HEK293T (cell line): ENCODE measurements around the gene LHPP.

ENCODE experiments used
- CTCF ChIA-PET: fragments of 350-600 bp; formaldehyde crosslinking; extraction: SDS; loops from one replicate; lab custom pipeline; 2021; ENCODE audit warnings: antibody characterized with exemption, inconsistent platforms; lab: Yijun Ruan, JAX
- POLR2A ChIA-PET: fragments of 350-600 bp; formaldehyde crosslinking; extraction: SDS; loops from one replicate; lab custom pipeline; 2020; ENCODE audit warnings: antibody characterized with exemption, inconsistent platforms; lab: Yijun Ruan, JAX
- DNase-seq: peaks from one replicate; pipeline ENCODE4 v3.0.0; 2012; ENCODE audit warnings: mixed read lengths; ENCODE audit errors: extremely low spot score
- ARNT ChIP-seq: fragments of 450-650 bp; IDR thresholded peaks from 2 replicates; pipeline ENCODE4 v1.6.1; 2017; ENCODE audit warnings: mild to moderate bottlenecking
- BHLHE40 ChIP-seq: fragments of 450-650 bp; IDR thresholded peaks from 2 replicates; pipeline ENCODE4 v1.6.1; 2016; ENCODE audit warnings: mild to moderate bottlenecking, moderate library complexity, borderline replicate concordance
- CTBP1 ChIP-seq: fragments of 450-650 bp; IDR thresholded peaks from 2 replicates; pipeline ENCODE4 v1.6.1; 2016; ENCODE audit warnings: borderline replicate concordance
- ELF4 ChIP-seq: fragments of 450-650 bp; IDR thresholded peaks from 2 replicates; pipeline ENCODE4 v1.6.1; 2017; ENCODE audit warnings: antibody characterized with exemption
- FOXA1 ChIP-seq: fragments of 450-650 bp; IDR thresholded peaks from 2 replicates; pipeline ENCODE4 v1.6.1; 2016; ENCODE audit warnings: mild to moderate bottlenecking
- FOXK2 ChIP-seq: fragments of 450-650 bp; IDR thresholded peaks from 2 replicates; pipeline ENCODE4 v1.6.1; 2016; ENCODE audit warnings: mild to moderate bottlenecking
- FOXM1 ChIP-seq: fragments of 450-650 bp; IDR thresholded peaks from 2 replicates; pipeline ENCODE4 v1.6.1; 2017; ENCODE audit warnings: mild to moderate bottlenecking, borderline replicate concordance
- HDGF ChIP-seq: fragments of 450-650 bp; IDR thresholded peaks from 2 replicates; pipeline ENCODE4 v1.6.1; 2017; ENCODE audit warnings: antibody characterized with exemption, borderline replicate concordance
- L3MBTL2 ChIP-seq: fragments of 450-650 bp; conservative IDR thresholded peaks from 2 replicates; pipeline ENCODE4 v1.6.1; 2016; ENCODE audit warnings: mild to moderate bottlenecking
- LEF1 ChIP-seq: fragments of 450-650 bp; IDR thresholded peaks from 2 replicates; pipeline ENCODE4 v1.6.1; 2017; ENCODE audit warnings: mild to moderate bottlenecking, borderline replicate concordance
- NFRKB ChIP-seq: fragments of 450-650 bp; IDR thresholded peaks from 2 replicates; pipeline ENCODE4 v1.6.1; 2016; ENCODE audit warnings: mild to moderate bottlenecking, moderate library complexity
- PKNOX1 ChIP-seq: fragments of 450-650 bp; IDR thresholded peaks from 2 replicates; pipeline ENCODE4 v1.6.1; 2016
- SP1 ChIP-seq: fragments of 450-650 bp; IDR thresholded peaks from 2 replicates; pipeline ENCODE4 v1.6.1; 2017
- SUZ12 ChIP-seq: fragments of 450-650 bp; IDR thresholded peaks from 2 replicates; pipeline ENCODE4 v1.6.1; 2016; ENCODE audit warnings: mild to moderate bottlenecking
- TARDBP ChIP-seq: fragments of 450-650 bp; IDR thresholded peaks from 2 replicates; pipeline ENCODE4 v1.6.1; 2016
- ZNF384 ChIP-seq: fragments of 450-650 bp; IDR thresholded peaks from 2 replicates; pipeline ENCODE4 v1.6.1; 2016

LHPP gene

DNA sequence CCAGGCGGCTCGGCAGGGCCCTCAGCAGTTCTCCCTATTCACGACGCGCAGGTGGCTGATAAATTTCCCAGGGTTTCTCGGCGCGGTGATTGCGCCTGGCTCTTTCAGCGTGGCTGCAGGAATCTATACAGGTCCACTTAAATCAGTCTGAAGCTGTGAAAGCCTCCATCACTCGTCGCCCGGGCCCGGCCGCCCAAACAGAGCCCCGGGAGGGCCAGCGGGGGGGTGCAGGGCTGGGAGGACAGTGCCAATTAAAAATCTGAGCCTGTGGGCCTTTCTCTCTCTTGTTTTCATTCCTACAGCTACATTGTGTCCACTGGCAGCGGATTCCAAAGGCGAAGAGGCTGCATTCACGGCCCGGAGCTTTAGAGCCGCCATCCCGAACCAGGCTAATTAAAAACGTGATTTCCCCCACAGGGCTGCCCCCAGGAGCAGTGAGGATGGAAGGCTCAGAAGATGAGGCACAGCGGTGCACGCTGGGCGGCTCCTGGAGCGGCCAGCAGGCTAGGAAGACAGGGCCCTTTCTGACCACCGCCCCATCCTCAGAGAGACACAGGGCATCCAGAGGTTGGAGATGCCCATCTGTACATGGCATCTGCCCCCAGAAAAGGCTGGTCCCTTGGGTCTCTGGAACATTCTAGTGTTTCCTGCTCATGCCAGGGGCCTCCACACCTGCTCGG lies 181.8 kb downstream of the LHPP start:
- CTCF ChIA-PET, result no interaction called here
- POLR2A ChIA-PET, result no interaction called here
- TF ChIP-seq PKNOX1 (no peak), SP1 (no peak), BHLHE40 (no peak), ZNF384 (no peak), FOXM1 (no peak), LEF1 (no peak), ELF4 (no peak), HDGF (no peak)
- no peak for DNase-seq

GRCh38 chr10:124644236-124644635 lies 182.6 kb downstream of the LHPP start:
- TF ChIP-seq ZNF384 (no peak), ARNT (no peak), LEF1 (no peak), CTBP1 (no peak), ELF4 (no peak), NFRKB (no peak), FOXM1 (no peak), BHLHE40 (no peak), HDGF (no peak), FOXA1 (no peak), PKNOX1 (no peak), TARDBP (no peak), L3MBTL2 (no peak)
- POLR2A ChIA-PET, result no interaction called here
- CTCF ChIA-PET, result no interaction called here
- no peak for DNase-seq

DNA sequence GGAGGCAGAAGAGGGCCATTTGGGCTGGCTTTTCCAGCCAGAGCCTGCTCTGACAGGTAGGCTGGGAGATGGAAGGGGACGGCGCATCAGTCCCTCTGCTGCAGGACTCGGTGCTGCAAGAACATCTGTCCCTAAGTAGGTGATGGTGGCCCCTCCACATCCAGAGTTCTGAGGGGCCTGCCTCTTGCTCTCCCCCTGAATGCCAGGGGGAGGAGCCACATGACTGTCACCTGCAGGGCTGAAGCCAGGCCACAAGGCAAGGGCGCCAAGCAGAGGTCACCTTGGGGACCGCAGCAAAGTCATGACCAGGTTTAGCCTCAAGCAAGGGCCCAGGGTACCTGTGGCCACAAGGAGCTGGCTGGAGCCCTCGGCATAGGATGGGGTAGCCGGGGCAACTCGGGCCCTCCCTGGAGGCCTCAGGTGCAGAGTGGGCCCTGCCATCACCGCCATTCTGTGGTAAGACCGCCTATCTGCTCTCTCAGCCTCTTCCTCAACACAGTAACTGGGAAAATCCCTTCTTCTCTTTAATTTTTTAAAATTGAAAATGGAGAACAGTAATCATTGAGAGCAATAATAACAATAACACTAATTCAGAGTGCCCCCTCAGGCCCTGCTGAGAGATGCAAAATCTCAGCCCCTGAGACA lies 183.3 kb downstream of the LHPP start:
- TF ChIP-seq HDGF, result no peak
- TF ChIP-seq L3MBTL2, result no peak
- no peak for TF ChIP-seq CTBP1
- TF ChIP-seq ELF4, result no peak
- no peak for TF ChIP-seq SUZ12
- TF ChIP-seq ZNF384, result no peak
- no peak for TF ChIP-seq FOXK2
- TF ChIP-seq LEF1, result no peak
- TF ChIP-seq ARNT, result no peak
- no peak for TF ChIP-seq FOXM1
- TF ChIP-seq NFRKB, result no peak
- no peak for TF ChIP-seq TARDBP
- no peak for TF ChIP-seq PKNOX1
- TF ChIP-seq BHLHE40, result no peak
- TF ChIP-seq SP1, result no peak
- TF ChIP-seq FOXA1, result no peak
- ChIA-PET POLR2A (interaction anchor here (0.6 kb wide), 1 partner anchor 57 kb away, joined by 3 read pairs; no protein-coding TSS in a partner anchor), CTCF (interaction anchor here (0.5 kb wide), 1 partner anchor 200 kb away, joined by 3 read pairs; no protein-coding TSS in a partner anchor)
- no peak for DNase-seq

GRCh38 chr10:124645467-124646095 lies 184.0 kb downstream of the LHPP start:
- ChIA-PET POLR2A (interaction anchor here (0.6 kb wide), 1 partner anchor 56 kb away, joined by 3 read pairs; no protein-coding TSS in a partner anchor), CTCF (no interaction called here)
- DNase-seq, result no peak
- TF ChIP-seq FOXA1, result no peak
- TF ChIP-seq L3MBTL2, result no peak
- TF ChIP-seq HDGF, result no peak
- TF ChIP-seq BHLHE40, result no peak
- no peak for TF ChIP-seq PKNOX1
- no peak for TF ChIP-seq SUZ12
- no peak for TF ChIP-seq CTBP1
- no peak for TF ChIP-seq ELF4
- TF ChIP-seq SP1, result no peak
- no peak for TF ChIP-seq ZNF384
- no peak for TF ChIP-seq FOXM1
- TF ChIP-seq LEF1, result no peak
